Mammary epithelial cell (primary cell): ENCODE measurements around the gene CROCC.

Experiments
- EZH2 ChIP-seq: IDR thresholded peaks from 2 replicates; pipeline ENCODE4 v1.6.1; 2012; ENCODE audit warnings: low read length, inconsistent platforms, borderline replicate concordance
- TF ChIP-seq, protein P1 (sequence below), 2 donors: IDR thresholded peaks in 1 of 2; conservative IDR thresholded peaks in 1 of 2; 2 replicates each; pipeline ENCODE4 v1.5.1; 2011 to 2012; ENCODE audit warnings: inconsistent platforms in 2 of 2, low read length in 2 of 2, mild to moderate bottlenecking in 2 of 2, control low read depth in 1 of 2, low read depth in 1 of 2; ENCODE audit not compliant: insufficient read depth in 1 of 2; ENCODE audit errors: extremely low read depth in 1 of 2

DNA sequence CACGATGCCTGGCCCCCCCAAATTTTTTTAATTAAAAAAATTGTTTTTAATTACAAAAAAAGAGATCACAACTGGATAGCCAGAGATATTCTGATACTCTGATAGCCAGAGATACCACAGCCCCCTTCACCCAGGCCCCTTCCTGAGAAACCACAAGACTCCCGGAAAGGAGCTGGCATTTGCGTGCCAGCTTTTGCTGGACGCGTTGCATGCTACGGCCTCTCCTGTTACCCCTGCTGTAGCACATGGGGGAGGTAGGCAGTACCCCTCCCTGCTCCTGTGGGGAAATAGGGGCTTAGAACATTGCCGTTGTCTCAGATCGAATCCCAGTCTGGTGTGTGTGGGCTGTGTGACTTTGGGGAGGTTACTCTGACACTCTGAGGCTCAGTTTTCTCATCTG is 36.0 kb downstream of the CROCC start:
- TF ChIP-seq, protein P1, sequence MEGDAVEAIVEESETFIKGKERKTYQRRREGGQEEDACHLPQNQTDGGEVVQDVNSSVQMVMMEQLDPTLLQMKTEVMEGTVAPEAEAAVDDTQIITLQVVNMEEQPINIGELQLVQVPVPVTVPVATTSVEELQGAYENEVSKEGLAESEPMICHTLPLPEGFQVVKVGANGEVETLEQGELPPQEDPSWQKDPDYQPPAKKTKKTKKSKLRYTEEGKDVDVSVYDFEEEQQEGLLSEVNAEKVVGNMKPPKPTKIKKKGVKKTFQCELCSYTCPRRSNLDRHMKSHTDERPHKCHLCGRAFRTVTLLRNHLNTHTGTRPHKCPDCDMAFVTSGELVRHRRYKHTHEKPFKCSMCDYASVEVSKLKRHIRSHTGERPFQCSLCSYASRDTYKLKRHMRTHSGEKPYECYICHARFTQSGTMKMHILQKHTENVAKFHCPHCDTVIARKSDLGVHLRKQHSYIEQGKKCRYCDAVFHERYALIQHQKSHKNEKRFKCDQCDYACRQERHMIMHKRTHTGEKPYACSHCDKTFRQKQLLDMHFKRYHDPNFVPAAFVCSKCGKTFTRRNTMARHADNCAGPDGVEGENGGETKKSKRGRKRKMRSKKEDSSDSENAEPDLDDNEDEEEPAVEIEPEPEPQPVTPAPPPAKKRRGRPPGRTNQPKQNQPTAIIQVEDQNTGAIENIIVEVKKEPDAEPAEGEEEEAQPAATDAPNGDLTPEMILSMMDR (conservative IDR thresholded peaks at IDR 0.05 in 1 of 2, IDR thresholded peaks at IDR 0.05 in 1 of 2; ENCODE audit: extremely low read depth in 1 of 2, insufficient read depth in 1 of 2, low read depth in 1 of 2, low read length in 2 of 2), result no peak
- TF ChIP-seq EZH2, result no peak
